ENCODE results near the gene ARHGEF10L.

ARHGEF10L gene

DNA sequence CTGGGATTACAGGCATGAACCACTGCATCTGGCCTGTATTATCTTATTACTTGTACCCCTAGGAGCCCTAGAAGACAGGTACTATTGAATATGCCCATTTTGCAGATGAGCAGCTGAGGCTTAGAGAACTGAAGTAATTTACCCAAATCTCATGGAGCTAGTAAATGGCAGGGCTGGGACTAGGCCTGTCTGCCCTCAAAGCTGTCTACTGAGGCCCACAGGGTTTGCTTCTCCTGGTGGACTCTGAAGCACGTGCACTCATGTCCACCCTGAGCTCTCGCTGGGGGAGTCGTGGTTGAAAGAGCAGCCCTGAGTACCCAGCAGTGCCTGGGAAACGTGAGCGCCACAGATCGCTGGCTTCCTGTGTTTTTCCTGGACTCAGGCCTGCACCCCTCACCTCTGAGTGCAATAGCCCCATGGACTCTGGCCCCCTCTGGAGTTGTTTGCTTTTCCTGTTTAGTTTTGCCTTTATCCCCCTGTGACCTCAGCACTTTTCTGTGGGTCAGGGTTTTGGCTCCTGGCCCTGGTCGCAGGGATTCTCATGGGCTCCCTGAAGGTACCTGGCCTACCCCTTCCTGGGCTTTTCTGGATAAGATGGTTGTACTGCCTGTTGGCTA is 52.4 kb downstream of the ARHGEF10L start:
- no peak for DNase-seq (ENCODE audit: low read depth)

DNA sequence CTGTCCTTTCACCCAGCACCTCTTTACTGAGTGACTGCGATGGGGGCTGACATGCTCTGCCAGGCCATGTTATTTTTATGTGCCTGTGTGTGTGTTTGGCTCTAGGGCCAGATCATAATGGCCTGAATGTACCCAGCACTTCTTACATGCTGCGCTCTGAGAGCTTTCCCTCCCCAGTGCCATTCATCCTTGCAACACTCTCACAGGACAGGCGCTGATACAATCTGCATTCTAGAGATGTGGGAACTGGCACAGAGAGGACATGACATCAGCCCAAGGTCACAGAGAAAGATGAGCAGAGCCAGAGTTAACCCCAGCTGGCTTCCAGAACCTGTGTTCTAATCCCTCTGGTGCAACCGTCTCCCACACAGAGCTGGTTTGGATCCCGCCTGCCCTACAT is 54.5 kb downstream of the ARHGEF10L start:
- no peak for DNase-seq (ENCODE audit: low read depth)

DNA sequence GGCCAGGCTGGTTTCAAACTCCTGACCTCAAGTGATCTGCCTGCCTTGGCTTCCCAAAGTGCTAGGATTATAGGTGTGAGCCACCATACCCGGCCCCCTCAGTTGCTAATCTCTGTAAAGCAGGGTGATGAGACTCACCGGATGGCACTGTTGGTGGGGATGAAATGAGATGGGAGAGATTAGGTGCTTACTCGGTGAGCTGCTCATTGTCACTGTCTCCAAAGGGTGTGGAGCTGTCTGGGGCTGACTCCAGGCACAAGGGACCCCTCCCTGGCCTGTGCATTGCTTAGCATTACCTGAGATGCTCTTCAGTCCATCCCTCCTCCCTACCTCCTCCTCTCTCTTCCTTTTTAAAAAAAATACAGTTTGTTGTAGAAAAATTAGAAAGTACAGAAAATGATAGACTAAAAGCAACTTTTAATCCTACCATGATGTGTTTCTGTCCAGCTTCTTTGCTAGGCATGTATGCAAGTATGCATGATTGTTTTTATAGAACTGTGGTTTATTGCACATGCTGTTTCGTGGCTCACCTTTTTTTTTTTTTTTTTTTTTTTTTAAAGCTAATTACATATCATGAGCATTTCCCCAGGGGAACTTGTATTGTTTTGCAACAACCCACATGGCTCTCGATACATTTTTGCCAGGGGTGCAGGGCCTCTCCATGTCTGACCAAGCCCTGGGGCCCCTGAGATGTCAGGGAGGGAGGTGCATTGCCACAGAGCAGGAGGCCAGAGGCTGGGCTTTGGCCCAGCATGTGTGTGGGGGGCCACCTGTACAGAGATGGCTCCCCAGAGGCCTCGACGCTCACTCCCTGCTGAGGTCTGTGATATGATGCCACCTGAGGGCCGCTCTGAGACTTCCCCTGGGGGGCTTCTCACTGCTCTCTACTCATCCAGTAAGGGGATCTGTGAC is 55.4 kb downstream of the ARHGEF10L start:
- DNase-seq (ENCODE audit: low read depth), result no peak

DNA sequence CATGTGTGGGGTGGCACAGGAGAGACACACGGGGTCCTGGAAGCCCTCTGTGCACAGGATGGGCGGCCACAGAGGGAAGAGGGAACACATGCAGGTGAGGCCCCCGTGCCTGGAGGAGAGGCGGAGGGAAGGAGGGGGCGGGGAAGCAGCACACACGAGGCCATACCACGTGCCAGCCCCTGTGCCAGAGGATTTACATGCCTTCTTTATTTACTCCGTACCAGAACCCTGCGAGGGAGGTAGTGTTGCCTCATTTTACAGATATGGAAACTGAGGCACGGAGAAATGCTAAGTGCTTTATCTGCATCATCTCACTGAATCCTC is 56.1 kb downstream of the ARHGEF10L start:
- DNase-seq (ENCODE audit: low read depth), result no peak

DNA sequence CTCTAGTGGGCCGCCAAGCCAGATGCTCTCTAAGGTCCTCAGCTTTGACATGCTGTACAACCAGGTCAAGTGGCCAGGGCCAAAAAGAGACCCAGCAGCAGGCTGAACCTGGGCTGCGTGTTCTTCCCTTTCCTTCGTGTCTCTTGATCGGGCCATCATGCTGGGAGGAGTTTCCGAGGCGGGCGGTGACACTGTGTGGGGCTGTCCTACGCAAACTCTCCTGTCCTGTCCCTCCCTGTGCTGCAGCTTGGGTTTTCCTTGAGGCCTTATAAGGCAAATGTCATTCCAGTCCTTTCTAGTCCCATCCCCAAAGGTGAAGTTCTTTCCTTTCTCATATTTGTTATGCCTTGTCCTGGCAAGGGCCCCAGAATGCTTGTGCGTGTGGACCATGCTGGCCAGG is 56.7 kb downstream of the ARHGEF10L start:
- no peak for DNase-seq (ENCODE audit: low read depth)

DNA sequence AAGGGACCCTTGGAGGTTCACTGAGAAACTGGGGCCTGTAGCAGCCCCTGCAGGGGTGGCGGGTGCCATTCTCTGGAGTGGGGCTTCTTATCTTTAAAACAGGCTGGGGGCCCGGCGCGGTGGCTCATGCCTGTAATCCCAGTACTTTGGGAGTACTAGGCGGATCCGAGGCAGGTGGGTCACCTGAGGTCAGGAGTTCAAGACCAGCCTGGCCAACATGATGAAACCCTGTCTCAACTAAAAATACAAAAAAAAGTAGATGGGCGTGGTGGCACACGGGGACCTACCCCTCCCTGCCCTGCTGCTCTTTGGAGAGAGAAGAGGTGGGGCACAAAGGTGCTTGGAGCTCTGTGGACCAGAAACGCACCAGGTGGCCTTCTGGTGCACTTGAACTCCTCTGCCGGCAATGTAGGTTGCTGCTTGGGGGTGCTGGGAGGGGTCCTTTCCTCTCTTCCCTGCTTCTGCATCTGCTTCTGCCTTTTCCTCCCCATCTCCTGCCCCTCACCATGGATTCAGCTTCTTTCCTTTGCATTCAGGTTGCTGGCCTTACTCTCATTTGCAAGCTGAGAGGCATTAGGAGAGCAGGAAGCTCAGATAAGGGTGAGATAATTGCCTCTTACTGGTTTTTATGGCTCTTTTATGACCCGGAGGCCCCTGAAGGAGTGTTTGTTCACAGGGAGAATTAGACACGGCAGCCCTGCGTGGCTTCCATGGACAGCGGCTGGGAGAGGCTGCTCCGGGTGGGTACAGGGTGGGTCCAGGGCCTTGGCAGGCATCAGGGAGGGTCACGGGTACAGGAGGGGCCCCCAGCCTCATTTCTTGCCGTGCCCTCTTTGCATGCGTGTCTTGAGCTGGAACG is 57.4 kb downstream of the ARHGEF10L start:
- DNase-seq (ENCODE audit: low read depth), result no peak

DNA sequence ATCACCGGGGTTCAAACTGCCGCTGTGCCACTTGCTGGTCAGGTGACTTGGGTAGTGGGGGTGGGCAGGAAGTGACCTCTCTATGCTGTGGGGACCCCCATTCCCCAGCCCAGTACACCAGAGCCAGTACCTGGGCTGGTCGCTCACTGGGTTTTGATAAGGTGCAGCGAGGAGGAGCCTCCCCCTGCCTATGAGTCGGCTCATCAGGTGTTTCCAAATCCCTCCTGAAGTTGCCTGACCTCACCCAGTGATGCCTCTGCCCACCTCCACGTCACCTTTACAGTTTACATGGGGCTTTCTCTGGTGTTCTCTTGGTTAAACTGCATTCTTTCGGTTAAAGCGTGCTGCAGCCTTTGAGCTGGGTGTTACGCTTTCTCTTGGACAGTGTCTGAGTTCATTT is 58.2 kb downstream of the ARHGEF10L start:
- no peak for DNase-seq (ENCODE audit: low read depth)

DNA sequence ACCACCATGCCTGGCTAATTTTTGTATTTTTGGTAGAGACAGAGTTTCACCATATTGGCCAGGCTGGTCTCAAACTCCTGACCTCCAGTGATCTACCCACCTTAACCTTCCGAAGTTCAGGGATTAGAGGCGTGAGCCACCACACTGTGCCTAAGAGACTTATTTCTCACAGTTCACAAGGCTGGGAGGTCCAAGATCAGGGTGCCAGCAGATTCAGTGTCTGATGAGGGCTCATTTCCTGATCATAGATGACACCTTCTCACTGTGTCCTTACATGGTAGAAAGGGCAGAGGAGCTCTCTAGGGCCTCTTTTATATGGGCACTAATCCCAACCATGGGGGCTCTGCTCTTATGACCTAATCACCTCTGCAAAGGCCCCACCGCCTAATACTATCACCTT is 58.8 kb downstream of the ARHGEF10L start:
- DNase-seq (ENCODE audit: low read depth), result no peak

DNA sequence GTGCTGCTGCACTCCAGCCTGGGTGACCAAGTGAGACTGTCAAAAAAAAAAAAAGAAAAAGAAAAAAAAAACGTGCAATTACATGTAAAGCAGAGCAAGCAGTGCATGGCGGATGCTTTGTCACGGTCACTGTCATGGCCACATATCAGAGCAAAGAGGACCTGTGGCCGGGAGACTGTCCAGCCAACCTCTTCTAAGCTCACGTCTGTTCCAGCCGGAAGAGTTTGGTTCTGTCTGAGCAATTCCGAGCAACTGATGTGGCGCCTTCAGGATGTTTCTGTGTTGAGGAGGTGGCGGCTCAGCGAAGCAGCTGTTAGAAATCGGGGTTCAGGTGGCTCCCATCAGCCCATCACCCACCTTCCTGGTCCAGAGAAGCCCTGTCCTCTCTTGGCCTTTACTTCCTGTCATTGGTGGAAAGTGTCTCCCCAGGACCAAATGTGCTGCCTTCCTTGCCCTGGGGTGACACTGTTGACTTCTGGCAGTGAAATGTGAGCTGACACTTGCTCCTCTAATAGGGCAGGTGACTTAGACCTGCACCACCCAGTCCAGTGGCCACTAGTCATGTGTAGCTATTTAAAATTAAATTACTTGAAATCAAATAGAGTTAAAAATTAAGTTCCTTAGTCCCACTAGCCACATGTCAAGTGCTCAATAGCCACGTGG is 59.9 kb downstream of the ARHGEF10L start:
- no peak for DNase-seq (ENCODE audit: low read depth)

DNA sequence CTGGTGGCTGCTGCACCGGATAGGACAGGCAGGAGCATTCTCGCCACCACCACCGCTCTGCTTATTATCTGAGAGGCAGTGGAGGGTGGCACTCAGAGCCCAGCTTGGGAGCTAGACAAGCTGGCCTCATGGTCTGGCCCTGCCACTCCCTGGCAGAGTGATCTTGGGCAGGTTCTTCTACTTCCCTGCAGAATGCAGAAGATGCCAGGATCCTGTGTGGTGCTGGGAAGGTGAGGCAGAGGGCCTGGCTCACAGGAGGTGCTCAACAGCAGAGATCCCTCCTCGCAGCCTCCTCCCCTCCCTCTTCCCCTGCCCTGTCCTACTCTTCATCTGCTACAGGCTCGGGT is 60.4 kb downstream of the ARHGEF10L start:
- DNase-seq (ENCODE audit: low read depth), result no peak

DNA sequence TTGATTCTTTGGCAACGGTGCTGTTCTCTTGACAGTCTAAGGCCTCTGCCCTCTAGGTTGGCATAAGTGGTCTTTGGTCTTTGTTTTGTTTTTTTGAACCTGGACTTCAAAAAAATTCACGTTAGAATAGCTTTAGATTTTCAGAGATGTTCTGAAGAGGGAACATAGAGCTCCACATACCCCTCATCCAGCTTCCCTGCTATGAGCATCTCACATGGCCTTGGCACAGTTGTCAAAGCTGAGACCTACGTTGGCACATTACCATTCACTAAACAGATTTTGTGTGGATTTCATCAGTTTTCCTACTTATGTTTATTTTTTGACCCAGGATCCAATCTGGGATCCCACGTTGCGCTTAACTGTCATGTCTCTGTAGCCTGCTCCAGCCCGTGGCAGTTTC is 60.8 kb downstream of the ARHGEF10L start:
- no peak for DNase-seq (ENCODE audit: low read depth)

DNA sequence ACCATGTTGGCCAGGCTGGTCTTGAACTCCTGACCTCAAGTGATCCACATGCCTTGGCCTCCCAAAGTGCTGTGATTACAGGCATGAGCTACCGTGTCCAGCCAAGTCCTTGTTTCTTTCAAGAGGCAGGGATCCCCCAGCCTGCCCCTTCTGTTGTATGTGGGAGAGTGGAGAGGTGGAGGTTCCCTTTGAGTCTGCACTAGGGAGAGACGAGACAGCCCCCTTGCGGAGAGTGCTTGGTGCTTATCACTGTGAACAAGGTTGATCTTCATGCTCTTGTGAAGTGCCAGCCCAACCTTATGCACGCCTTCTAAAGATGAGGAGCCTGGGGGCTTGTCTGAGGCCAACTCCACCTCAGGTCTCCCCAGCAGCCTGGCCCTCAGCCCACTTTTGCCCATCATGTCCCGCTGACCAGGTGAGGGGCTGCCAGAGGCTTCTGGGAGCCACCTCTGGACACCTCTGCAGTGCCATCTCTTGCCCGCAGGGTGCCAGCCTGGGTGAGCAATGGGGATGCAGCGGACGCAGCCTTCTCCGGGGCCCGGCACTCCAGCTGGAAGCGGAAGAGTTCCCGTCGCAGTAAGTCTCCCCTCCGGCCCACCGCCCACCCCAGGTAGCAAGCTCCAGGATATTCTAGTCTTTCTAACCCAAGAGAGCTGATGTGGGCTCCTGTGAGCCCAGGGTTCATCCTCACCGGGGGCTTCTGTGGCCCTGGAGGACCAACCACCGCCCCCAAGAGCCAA is 62.3 kb downstream of the ARHGEF10L start:
- no peak for DNase-seq (ENCODE audit: low read depth)

DNA sequence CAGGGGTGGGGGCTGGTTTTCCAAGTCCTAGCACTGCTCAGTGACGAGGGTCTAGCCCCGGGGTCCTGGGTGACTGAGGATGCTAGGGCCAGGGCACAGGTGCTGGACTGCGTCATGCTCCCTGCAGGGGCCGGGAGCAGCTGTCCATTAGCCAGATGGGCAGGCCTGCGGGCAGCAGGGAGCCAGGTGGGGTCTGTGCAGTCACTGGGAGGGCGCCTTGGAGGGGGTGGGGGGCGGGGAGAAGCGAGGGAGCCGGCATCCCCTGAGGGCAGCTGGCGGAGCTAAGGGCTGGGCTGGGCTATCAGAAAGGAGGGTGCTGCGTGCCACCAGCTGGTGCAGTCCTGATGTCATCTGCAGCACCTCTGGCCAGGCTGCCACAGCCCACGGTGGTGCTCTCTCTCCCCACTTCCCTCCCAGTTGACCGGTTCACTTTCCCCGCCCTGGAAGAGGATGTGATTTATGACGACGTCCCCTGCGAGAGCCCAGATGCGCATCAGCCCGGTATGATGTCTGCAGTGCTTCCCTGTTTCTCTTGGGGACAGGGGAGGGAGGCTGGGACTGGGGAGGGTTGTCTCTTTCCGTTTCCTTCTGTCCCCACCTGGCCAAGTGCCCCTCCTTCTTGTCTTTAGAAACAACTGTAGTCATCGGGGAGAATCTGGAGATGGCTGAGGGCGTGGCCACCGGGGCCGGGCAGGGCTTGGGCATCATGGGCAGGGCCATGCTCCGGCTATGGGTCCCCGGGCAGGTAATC is 63.8 kb downstream of the ARHGEF10L start:
- no peak for DNase-seq (ENCODE audit: low read depth)

DNA sequence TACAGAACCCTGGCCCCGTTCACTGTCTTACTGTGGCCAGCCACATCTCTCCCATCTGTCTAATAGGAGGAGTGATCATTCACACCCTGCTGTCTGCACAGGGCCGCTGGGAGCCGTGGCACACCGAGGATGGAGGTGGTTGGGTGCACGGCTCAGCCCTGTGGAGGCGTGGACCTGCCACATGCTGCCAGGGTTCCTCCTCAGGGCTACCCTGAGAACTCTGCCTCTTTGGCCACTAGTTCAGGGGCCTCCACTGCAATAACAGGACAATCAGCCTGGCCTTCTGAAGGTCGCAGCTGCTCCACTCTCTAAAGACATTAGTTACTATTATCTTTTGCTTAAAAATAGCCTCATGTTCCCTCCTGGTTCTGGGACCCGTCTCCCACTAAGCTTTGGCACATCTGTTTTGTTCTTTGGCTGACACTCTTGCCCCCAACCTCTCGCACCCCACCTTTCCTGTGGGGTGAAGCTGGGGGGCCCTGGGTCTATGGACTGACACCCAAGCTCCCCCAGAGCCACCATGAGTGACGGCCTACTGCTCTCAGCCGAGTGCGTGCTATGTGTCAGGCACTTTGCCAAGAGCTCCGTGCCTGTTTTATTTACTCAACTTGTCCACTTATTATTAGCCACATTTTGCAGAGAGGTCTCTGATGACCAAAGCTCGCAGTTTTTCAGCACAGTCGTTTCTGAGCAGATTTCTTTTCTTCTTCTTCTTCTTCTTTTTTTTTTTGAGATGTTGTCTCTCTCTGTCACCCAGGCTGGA is 66.3 kb downstream of the ARHGEF10L start:
- DNase-seq (ENCODE audit: low read depth), result no peak

DNA sequence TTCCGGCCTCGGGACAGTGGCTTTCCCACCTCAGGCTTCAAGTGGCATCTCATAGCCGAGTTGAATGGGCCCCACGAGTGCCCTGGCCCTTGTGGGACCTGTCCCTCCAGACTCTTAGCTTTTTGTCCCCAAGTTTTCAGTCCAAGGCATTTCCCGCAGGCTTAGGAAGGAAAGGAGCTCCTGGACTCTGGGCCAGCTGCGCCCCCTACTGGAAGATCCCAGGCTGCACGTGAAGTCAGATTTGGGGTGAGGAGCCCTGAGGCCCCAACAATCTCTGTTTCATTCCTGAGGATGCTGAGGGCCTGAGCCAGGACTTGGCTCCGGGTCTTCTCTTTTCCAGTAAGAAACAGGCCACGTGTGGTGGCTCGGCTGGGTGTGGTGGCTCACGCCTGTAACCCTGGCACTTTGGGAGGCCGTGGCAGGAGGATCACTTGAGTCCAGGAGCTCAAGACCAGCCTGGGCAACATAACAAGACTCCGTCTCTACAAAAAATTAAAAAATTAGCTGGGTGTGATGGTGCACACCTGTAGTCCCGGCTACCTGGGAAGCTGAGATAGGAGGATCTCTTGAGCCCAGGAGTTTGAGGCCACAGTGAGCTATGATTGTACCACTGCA is 67.4 kb downstream of the ARHGEF10L start:
- peak; percentile 11 for DNase-seq (ENCODE audit: low read depth)

DNA sequence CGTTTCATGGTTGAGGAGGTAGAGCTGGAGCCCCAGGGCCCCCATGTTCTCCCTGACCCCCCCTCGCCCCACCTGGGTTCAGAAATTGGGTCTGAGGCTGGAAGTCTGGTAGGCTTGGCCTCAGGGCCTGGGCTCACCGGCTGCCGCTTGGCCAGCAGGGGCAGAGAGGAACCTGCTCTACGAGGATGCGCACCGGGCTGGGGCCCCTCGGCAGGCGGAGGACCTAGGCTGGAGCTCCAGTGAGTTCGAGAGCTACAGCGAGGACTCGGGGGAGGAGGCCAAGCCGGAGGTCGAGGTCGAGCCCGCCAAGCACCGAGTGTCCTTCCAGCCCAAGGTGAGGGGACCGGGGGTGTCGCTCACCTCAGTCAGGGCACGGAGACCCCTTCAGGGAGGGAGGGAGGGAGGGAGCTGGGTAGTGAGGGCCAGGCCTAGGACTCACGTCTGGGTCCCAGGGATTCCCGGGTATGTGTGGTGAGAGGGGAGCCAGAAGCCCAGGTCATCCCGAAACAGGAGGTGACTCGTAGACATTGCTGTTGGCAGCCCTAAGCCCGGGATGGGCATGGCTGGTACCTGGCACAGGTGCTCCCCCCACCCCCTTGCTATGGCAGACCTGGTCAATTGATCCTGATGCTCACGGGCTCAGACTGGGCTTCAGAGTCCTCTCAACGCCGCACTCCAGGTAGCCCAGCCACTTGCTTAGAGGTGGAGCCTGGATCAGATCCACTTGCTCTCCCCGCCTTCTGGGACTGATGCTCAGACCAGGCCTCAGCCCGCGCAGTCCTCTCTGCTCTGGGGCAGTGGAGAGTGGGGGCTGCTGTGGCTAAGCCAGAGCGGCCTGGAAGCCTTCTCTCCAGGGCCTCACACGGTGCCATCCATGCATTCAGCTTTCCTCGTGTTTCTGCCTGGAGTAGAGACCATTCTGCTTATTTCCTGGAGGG is 68.4 kb downstream of the ARHGEF10L start:
- DNase-seq (ENCODE audit: low read depth), result no peak

DNA sequence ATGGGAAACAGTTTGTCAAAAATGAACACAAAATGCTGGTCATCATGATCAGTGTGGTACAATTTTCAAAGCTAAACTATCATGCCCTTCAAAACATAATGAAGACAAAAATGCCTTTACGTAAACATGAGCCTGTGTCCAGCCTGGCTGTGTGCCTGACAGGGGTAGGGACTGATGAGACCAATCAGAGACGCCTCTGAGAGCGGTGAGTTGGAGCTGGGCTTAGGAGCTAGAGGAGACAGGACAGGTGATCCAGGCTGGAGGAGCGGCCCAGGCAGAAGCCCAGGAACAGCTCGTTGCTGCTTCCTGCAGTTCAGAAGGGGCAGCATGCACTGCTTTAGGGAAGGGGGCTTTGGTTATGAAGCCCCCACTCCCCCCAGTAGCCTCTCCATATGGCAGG is 70.0 kb downstream of the ARHGEF10L start:
- DNase-seq (ENCODE audit: low read depth), result no peak

DNA sequence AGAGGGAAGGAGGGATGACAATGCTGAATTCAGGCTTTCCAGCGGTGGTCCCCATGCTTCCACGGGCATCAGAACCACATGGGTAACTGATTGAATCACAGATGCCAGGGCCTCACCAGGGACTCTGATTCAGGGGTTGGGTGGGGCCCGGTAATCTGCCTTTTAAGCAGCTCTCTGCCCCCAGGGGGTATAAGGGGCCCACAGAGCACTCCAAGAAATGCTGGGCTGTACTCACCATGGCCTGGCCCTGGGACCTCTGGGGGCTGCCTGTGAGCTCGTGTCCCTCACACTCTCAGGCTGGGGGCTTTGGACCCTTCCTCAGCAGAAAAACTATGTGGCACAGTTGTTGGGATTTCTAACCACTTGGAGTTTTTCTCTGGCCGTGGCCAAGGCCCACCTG is 70.6 kb downstream of the ARHGEF10L start:
- no peak for DNase-seq (ENCODE audit: low read depth)

DNA sequence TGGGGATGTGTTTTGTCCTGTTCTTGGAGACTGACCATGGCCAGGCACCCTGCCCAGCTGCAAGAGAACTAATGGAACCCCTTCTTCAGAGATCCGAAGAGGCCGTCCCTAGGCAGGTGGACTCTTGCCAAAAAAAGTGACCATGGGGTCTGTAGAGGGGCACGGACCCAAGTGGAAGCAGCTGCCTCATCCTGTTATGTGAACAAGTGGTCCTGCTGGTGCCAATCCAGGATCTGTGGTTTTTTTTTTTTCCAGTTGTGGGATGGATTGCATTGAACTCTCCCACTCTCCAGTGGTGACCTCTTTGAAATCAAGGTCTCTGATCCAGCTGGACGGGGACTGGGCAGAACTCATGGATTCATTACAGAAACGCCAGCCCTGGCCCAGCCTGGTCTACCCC is 71.2 kb downstream of the ARHGEF10L start:
- DNase-seq (ENCODE audit: low read depth), result no peak

Measured in activated T-cell treated with anti-CD3 and anti-CD28 coated beads for 24 hours (primary cell).